ENCODE measurements around the gene B9D1. TPM values are rescaled to one million over a fixed set of nuclear protein-coding genes. Genes with fewer than 3 reads are reported as not detected.

The B9D1 gene
- total and polyA plus RNA-seq, 2 of the 13 experiments (the other 11 are each of a cell fraction or from before 2014, with no cell fraction given) = 27.7 to 31.1 TPM

- TF ChIP-seq MED1 (CRISPR knock-in tag; IDR thresholded peaks at IDR 0.05) (peak; percentile 81), ZGPAT (CRISPR knock-in tag; IDR thresholded peaks at IDR 0.05) (peak; percentile 72; the same call in 1 of the 2 replicates), NFE2 (CRISPR knock-in tag; IDR thresholded peaks at IDR 0.05) (no peak), ZNF460 (CRISPR knock-in tag; IDR thresholded peaks at IDR 0.05; ENCODE audit: borderline replicate concordance) (no peak), E2F2 (CRISPR knock-in tag; IDR thresholded peaks at IDR 0.05; ENCODE audit: borderline replicate concordance) (peak; percentile 90; the same call in 1 of the 2 replicates), ZNF10 (CRISPR knock-in tag; IDR thresholded peaks at IDR 0.05; ENCODE audit: borderline replicate concordance, low read depth) (no peak), LRRFIP1 (CRISPR knock-in tag; conservative IDR thresholded peaks at IDR 0.05) (no peak), ZNF773 (CRISPR knock-in tag; IDR thresholded peaks at IDR 0.05; ENCODE audit: borderline replicate concordance) (peak; percentile 21; the same call in 1 of the 2 replicates), ZNF281 (CRISPR knock-in tag; IDR thresholded peaks at IDR 0.05; ENCODE audit: borderline replicate concordance) (no peak), ZNF317 (CRISPR knock-in tag; IDR thresholded peaks at IDR 0.05) (no peak), CEBPG (CRISPR knock-in tag; IDR thresholded peaks at IDR 0.05) (no peak), KLF12 (CRISPR knock-in tag; IDR thresholded peaks at IDR 0.05; ENCODE audit: borderline replicate concordance) (peak; percentile 81), SCMH1 (CRISPR knock-in tag; IDR thresholded peaks at IDR 0.05; ENCODE audit: borderline replicate concordance) (no peak), SMC3 (IDR thresholded peaks at IDR 0.05; ENCODE audit: low read length) (no peak), CAMTA2 (CRISPR knock-in tag; IDR thresholded peaks at IDR 0.05; ENCODE audit: borderline replicate concordance) (no peak), CEBPZ (IDR thresholded peaks at IDR 0.05; ENCODE audit: low read length) (no peak), MAX (IDR thresholded peaks at IDR 0.05) (peak; percentile 64)
These were observed 15.3 kb upstream of the B9D1 start (continued) for GRCh38 chr17:19377602-19378415.
